ENCODE results near the gene USP44. TPM values are rescaled to one million over a fixed set of nuclear protein-coding genes. Genes with fewer than 3 reads are reported as not detected.

The USP44 gene
- total RNA-seq, 1 donor from 2014 or later, result 13.3 TPM

DNA sequence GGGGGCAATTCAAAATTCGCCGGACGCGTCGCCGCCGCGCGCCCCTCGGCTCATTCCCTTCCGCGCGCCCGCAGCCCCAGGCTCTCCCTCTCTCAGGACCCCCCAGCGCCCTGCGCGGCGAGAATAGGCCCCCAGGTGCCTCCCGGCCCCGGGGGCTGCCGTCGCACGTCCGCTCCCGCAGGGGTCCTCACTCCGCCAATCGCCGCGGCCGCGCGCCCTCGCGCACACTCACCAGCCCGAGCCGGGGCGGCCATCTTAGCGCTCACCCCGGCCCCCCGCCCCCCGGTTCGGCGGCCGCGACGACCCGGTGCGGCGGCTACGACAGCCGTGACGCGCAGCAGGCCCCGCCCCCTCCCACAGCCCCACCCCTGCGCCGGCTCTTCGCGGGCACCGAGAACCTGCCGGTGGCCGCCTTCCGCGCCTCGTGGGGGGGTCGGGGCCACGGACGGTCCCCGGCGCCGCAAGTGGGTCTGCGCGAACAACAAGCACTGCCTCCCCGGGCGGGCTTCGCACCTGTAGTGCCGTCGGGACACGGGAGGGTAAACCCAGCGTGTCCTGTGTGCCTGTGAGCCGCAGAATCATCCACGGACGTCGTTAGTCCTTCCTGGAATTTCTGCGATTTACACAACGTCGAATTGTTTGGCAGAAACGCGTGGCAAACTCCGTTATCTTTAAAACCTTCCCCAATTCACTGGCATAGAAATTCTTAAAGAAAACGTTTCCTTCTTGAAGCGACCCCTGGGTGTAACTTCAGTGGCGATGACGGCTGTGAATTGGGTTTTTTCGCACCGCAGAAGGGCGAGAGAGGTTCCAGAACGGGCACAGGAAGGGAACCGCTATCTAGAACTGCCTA is 2.5 kb downstream of the USP44 start:
- H3K4me1 Mint-ChIP-seq (ENCODE audit: low read depth), result peaks cover 36% of the 10 kb centered on the region
- H3K36me3 Mint-ChIP-seq (ENCODE audit: insufficient read depth), result peaks cover 1% of the 10 kb centered on the region
- H3K9me3 Mint-ChIP-seq (ENCODE audit: low read depth), result peaks cover 6% of the 10 kb centered on the region
- peaks cover 41% of the 10 kb centered on the region for H3K27me3 Mint-ChIP-seq
- peak overlapping the region; percentile 80 for H3K4me3 Mint-ChIP-seq (ENCODE audit: low read depth)
- peak; percentile 63 for DNase-seq (ENCODE audit: low spot score, unreplicated experiment)
- TF ChIP-seq, protein P1, sequence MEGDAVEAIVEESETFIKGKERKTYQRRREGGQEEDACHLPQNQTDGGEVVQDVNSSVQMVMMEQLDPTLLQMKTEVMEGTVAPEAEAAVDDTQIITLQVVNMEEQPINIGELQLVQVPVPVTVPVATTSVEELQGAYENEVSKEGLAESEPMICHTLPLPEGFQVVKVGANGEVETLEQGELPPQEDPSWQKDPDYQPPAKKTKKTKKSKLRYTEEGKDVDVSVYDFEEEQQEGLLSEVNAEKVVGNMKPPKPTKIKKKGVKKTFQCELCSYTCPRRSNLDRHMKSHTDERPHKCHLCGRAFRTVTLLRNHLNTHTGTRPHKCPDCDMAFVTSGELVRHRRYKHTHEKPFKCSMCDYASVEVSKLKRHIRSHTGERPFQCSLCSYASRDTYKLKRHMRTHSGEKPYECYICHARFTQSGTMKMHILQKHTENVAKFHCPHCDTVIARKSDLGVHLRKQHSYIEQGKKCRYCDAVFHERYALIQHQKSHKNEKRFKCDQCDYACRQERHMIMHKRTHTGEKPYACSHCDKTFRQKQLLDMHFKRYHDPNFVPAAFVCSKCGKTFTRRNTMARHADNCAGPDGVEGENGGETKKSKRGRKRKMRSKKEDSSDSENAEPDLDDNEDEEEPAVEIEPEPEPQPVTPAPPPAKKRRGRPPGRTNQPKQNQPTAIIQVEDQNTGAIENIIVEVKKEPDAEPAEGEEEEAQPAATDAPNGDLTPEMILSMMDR (IDR thresholded peaks at IDR 0.05; ENCODE audit: unreplicated experiment), result no peak
- H3K27ac Mint-ChIP-seq, result peak overlapping the region; percentile 84

DNA sequence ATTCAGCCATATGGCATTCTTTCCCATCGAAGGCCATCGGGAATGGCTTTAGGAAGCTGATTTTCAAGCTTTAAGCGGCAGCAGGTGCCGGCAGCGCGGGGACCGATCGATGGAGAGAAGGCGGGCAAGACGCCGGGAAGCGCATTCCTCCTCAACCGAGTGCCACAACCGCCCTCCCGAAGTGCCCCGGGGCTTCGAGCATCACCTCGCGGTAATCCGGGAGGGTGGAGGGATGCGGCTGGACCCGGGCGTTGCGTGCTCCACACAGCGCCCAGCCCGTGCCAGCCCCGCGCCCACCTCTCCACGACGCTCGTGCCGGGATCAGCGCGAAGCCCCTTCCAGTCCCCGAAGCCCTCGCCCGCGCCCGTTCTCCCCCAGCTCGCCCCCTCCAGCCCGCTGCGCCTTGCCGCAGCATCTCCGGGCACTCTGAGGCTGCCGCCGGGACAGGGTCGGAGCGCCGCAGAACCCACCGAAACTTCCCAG is 3.2 kb downstream of the USP44 start:
- DNase-seq (ENCODE audit: low spot score, unreplicated experiment), result peak; percentile 59
- H3K4me3 Mint-ChIP-seq (ENCODE audit: low read depth), result peak overlapping the region; percentile 80
- TF ChIP-seq, protein P1 (IDR thresholded peaks at IDR 0.05; ENCODE audit: unreplicated experiment), result no peak
- peaks cover 41% of the 10 kb centered on the region for H3K27me3 Mint-ChIP-seq
- peak overlapping the region; percentile 92 for H3K27ac Mint-ChIP-seq
- H3K9me3 Mint-ChIP-seq (ENCODE audit: low read depth), result peaks cover 6% of the 10 kb centered on the region
- peaks cover 1% of the 10 kb centered on the region for H3K36me3 Mint-ChIP-seq (ENCODE audit: insufficient read depth)
- H3K4me1 Mint-ChIP-seq (ENCODE audit: low read depth), result peaks cover 36% of the 10 kb centered on the region

DNA sequence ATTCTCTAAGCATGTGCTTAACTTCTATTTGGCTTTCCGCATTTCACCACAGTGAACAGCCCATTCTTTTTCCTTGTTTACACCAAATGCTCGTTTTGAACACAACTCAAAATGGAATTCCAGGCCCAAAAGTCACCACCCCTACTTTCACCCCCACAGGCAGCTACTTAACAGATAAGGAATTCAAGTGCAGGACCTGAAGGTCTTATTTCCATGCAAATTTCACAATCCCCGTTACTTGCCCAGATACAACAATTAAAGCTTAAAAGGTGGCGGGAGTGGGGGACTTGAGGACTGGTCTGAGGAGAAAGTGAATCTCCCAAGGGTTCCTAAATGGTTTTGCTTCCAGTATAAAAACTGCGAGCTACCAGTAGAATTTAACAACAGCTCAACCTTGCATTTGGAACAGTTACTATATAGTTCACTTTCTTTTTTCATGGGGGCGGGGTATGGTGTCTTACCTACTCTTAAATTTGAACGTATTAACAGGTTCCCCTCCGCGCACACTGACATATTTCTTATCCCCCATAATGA is 3.7 kb downstream of the USP44 start:
- H3K27me3 Mint-ChIP-seq, result peaks cover 41% of the 10 kb centered on the region
- H3K27ac Mint-ChIP-seq, result peak overlapping the region; percentile 92
- TF ChIP-seq, protein P1 (IDR thresholded peaks at IDR 0.05; ENCODE audit: unreplicated experiment), result no peak
- peaks cover 1% of the 10 kb centered on the region for H3K36me3 Mint-ChIP-seq (ENCODE audit: insufficient read depth)
- peaks cover 6% of the 10 kb centered on the region for H3K9me3 Mint-ChIP-seq (ENCODE audit: low read depth)
- DNase-seq (ENCODE audit: low spot score, unreplicated experiment), result no peak
- peaks cover 36% of the 10 kb centered on the region for H3K4me1 Mint-ChIP-seq (ENCODE audit: low read depth)
- peak overlapping the region; percentile 80 for H3K4me3 Mint-ChIP-seq (ENCODE audit: low read depth)

DNA sequence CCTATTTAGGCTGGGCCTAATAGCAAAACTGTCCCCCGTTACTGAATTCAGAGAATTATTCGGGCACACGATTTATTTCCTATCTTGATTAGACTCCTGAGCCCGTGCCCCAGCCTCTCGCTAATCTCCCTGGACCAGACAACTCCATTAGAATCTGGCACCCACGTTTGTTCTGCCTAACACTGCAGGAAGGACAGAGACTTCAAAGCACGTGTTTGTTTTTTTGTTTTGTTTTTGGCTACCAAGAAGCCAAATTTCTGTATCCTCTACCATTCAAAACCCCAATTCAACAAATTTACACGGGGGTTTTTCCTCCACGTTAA is 4.8 kb downstream of the USP44 start:
- no peak for DNase-seq (ENCODE audit: low spot score, unreplicated experiment)
- TF ChIP-seq, protein P1 (IDR thresholded peaks at IDR 0.05; ENCODE audit: unreplicated experiment), result no peak
- H3K4me3 Mint-ChIP-seq (ENCODE audit: low read depth), result no peak overlapping the region

DNA sequence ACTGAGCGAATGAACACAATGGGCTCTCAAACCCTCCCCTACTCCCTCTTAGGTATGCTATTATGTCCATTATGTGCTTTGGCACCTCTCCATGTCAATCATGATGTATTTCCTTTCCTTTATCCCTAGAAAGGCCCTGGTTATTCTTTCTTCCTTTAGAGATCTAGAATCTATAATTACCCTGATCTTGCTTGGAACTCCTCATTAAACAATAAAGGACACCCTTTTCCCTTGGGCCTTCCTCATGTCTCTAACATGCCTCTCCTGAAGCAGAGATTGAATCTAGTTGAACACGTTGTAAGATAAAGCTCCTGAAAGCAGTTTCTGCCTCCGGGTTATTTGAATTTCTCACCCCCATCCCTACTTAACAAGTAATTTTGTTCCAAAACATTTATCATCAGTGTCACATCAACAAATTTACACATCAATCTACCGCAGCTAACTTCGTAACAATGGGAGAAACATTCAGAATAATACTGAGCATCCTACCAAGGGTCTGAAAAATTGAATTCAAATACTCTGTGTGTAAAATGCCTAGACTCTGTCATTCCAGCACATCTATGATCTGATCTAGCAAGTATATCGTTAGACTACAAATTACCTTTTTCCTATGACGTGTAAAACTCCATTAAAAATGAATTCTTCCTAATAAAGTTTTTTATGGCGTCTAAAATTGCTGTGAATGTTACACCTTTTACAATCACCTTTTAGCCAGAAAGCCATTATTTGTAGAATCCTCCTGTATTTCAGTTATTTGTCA is 5.4 kb downstream of the USP44 start:
- H3K27me3 Mint-ChIP-seq, result peaks cover 35% of the 10 kb centered on the region
- peaks cover 6% of the 10 kb centered on the region for H3K9me3 Mint-ChIP-seq (ENCODE audit: low read depth)
- no peak for DNase-seq (ENCODE audit: low spot score, unreplicated experiment)
- H3K36me3 Mint-ChIP-seq (ENCODE audit: insufficient read depth), result peaks cover 1% of the 10 kb centered on the region
- TF ChIP-seq, protein P1 (IDR thresholded peaks at IDR 0.05; ENCODE audit: unreplicated experiment), result no peak
- H3K4me3 Mint-ChIP-seq (ENCODE audit: low read depth), result no peak overlapping the region
- H3K4me1 Mint-ChIP-seq (ENCODE audit: low read depth), result peaks cover 22% of the 10 kb centered on the region
- no peak overlapping the region for H3K27ac Mint-ChIP-seq

More for the DNA sequence above, 4.8 kb downstream of the USP44 start:
- peaks cover 6% of the 10 kb centered on the region for H3K9me3 Mint-ChIP-seq (ENCODE audit: low read depth)
- peaks cover 38% of the 10 kb centered on the region for H3K27me3 Mint-ChIP-seq
- peaks cover 1% of the 10 kb centered on the region for H3K36me3 Mint-ChIP-seq (ENCODE audit: insufficient read depth)
- H3K27ac Mint-ChIP-seq, result peak overlapping the region; percentile 25
- peaks cover 28% of the 10 kb centered on the region for H3K4me1 Mint-ChIP-seq (ENCODE audit: low read depth)
